Right atrium auricular region (tissue), 2 donors: Measurements from ENCODE around the gene C2CD2L. TPM values are rescaled to one million over a fixed set of nuclear protein-coding genes. Genes with fewer than 3 reads are reported as not detected.
"Not testable (repeated sequence)": the region's sequence is repeated elsewhere in the genome, so short reads cannot be mapped to it uniquely, and the experiment has no call there.

Experiments used
- DNase-seq: peaks from one replicate; pipeline ENCODE4 v3.0.0-alpha.2; 2019; ENCODE audit warnings: low spot score
- H3K27ac ChIP-seq, 2 donors: fragments of 200-600 bp; sonication (generic); 1 replicate in 1 of 2; 2 replicates in 1 of 2; pipeline ENCODE4 v1.5.1; 2016 to 2019
- H3K27me3 ChIP-seq, 2 donors: fragments of 200-600 bp; sonication (generic); one replicate each; pipeline versions ENCODE4 v1.5.1 to v1.6.0; 2017 to 2019
- H3K36me3 ChIP-seq: fragments of 200-600 bp; sonication (generic); one replicate; pipeline ENCODE4 v1.5.1; 2016
- H3K4me1 ChIP-seq, 2 donors: fragments of 200-600 bp; sonication (generic); one replicate each; pipeline versions ENCODE4 v1.5.1 to v1.6.0; 2017 to 2019
- H3K4me3 ChIP-seq, 2 donors: fragments of 200-600 bp; sonication (generic); 1 replicate in 1 of 2; 2 replicates in 1 of 2; pipeline ENCODE4 v1.5.1; 2017 to 2019; ENCODE audit warnings: mild to moderate bottlenecking in 1 of 2, moderate library complexity in 1 of 2
- H3K9me3 ChIP-seq, 2 donors: fragments of 200-600 bp; sonication (generic); one replicate each; pipeline ENCODE4 v1.5.1; 2019
- CTCF ChIP-seq, 2 donors: fragments of 200-600 bp; sonication (generic); IDR thresholded peaks; one replicate each; pipeline ENCODE4 v1.5.1; 2019; ENCODE audit warnings: antibody characterized with exemption in 2 of 2
- total RNA-seq, 2 donors: library from RNA; depleted of rRNA; stranded (reverse); fragments of >200 nt; gene quantifications; one replicate each; pipeline ENCODE4 v1.1.0, GENCODE V29; 2016

C2CD2L gene
- total RNA-seq, 2 donors from 2014 or later = 10.0 to 14.2 TPM

GRCh38 chr11:119095066-119095880 lies 11.9 kb upstream of the C2CD2L start:
- TF ChIP-seq CTCF (IDR thresholded peaks at IDR 0.05) = peak in 1 of 2 donors; percentile 8
- Histone ChIP-seq H3K36me3 (peaks cover 23% of the 10 kb centered on the region), H3K4me3 (peak overlapping the region; percentile 70 to 76), H3K4me1 (peaks cover 0 to 31% of the 10 kb centered on the region in 2 donors), H3K27ac (peak overlapping the region; percentile 90 to 94), H3K27me3 (no peaks in the 10 kb centered on the region), H3K9me3 (no peaks in the 10 kb centered on the region)
- peak; percentile 100 for DNase-seq

DNA sequence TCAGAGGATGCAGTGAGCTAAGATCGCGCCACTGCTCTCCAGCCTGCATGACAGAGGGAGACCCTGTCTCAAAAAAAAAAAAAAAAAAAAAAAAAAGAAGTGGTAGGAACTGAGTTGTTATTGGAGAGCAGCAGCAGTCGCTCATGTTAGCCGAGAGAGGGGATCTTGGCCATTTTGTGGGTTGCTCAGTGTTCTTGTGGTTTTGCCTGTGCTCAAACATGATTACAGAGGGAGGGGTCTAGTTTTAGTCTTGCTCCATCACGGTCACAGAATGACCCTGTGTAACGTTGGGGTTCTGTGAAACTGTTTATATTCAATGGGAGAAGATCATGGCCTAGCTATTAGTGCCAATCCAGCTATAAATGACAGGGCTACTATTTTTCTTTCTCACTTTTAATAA lies 7.4 kb upstream of the C2CD2L start:
- H3K4me3 ChIP-seq = no peak overlapping the region
- H3K9me3 ChIP-seq = no peaks in the 10 kb centered on the region
- peaks cover 17% of the 10 kb centered on the region for H3K36me3 ChIP-seq
- H3K27ac ChIP-seq = no peak overlapping the region
- H3K4me1 ChIP-seq = peaks cover 0 to 35% of the 10 kb centered on the region in 2 donors
- no peak for DNase-seq
- no peak for TF ChIP-seq CTCF (IDR thresholded peaks at IDR 0.05)
- H3K27me3 ChIP-seq = no peaks in the 10 kb centered on the region

GRCh38 chr11:119100246-119100970 lies 6.7 kb upstream of the C2CD2L start:
- H3K9me3 ChIP-seq = no peaks in the 10 kb centered on the region
- H3K36me3 ChIP-seq = peaks cover 17% of the 10 kb centered on the region
- no peak for DNase-seq
- peaks cover 0 to 35% of the 10 kb centered on the region in 2 donors for H3K4me1 ChIP-seq
- TF ChIP-seq CTCF (IDR thresholded peaks at IDR 0.05) = peak in 1 of 2 donors; percentile 27
- peak overlapping the region; percentile 75 to 88 for H3K4me3 ChIP-seq
- no peak overlapping the region for H3K27ac ChIP-seq
- H3K27me3 ChIP-seq = no peaks in the 10 kb centered on the region

DNA sequence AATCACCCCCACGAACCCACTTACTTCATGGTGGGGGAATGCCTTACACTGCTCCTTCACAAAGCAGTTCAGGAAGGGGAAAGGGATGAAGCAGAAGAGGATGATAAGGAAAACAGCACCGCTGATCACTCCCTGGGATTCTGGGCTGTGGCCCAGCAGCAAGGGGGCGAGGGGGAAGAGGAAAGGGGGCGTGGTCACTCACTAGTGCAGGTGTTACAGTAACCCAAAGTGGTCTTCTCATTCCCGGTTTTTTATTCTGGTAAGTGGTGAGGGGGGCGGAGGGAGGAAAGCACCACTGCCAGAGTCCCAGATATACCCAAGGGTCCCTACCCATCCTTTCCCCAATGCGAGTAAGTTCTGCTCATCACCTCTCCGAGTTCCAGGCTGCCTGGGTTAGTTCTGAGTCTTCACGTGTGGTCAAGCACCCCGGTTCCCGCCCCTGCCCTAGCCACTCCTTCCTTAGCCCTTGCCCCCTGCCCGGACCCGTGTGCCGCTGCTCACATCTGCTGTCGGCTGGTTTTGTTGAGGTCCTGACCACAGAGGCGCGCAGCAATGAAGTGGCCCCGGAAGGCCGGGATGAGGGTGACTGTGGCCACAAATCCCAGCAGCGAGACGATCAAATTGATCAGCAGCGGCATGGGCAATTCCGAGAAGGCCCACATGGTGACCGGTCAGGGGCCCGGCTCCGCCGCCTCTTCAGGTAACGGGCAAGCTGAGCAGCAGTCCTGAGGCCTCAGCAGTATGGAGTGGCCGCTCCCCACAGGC lies 6.0 kb upstream of the C2CD2L start:
- Histone ChIP-seq H3K27ac (peak overlapping the region; percentile 87 to 93), H3K4me1 (peaks cover 0 to 32% of the 10 kb centered on the region in 2 donors), H3K36me3 (peaks cover 17% of the 10 kb centered on the region), H3K4me3 (peak overlapping the region; percentile 75 to 88), H3K9me3 (no peaks in the 10 kb centered on the region), H3K27me3 (no peaks in the 10 kb centered on the region)
- TF ChIP-seq CTCF (IDR thresholded peaks at IDR 0.05) = no peak
- no peak for DNase-seq

- TF ChIP-seq CTCF (IDR thresholded peaks at IDR 0.05) = no peak
These were observed 5.3 kb upstream of the C2CD2L start, which contains the start of gene DPAGT1 for GRCh38 chr11:119101759-119102423. DPAGT1 (minus strand) TSS chr11:119101853; CDS start chr11:119101655, 198 bp downstream.

GRCh38 chr11:119103161-119103664 lies 3.9 kb upstream of the C2CD2L start:
- DNase-seq, H3K27me3 ChIP-seq, H3K36me3 ChIP-seq, H3K9me3 ChIP-seq: not testable (repeated sequence)
- Histone ChIP-seq H3K27ac (peak overlapping the region; percentile 87 to 93), H3K4me3 (peak overlapping the region; percentile 2 to 88), H3K4me1 (peaks cover 0 to 43% of the 10 kb centered on the region in 2 donors)

More at GRCh38 chr11:119101759-119102423, 5.3 kb upstream of the C2CD2L start, which contains the start of gene DPAGT1:
- Histone ChIP-seq H3K9me3 (no peaks in the 10 kb centered on the region), H3K4me3 (peak within 1 kb of the TSS; percentile 75 to 88), H3K36me3 (peaks cover 12% of the 10 kb centered on the region), H3K27me3 (no peaks in the 10 kb centered on the region), H3K27ac (peak within 1 kb of the TSS; percentile 87 to 93), H3K4me1 (peaks cover 0 to 39% of the 10 kb centered on the region in 2 donors)
- peak; percentile 97 for DNase-seq
